K562 (cell line): ENCODE results near the gene SOWAHA. TPM values are rescaled to one million over a fixed set of nuclear protein-coding genes. Genes with fewer than 3 reads are reported as not detected.

ENCODE experiments used
- ARID3B ChIP-seq: fragments of 250-450 bp; sonication (Bioruptor Pico); IDR thresholded peaks from 2 replicates; pipeline ENCODE4 v1.4.0; 2020; ENCODE audit warnings: borderline replicate concordance
- ATF7 ChIP-seq: fragments of 450-650 bp; IDR thresholded peaks from 2 replicates; pipeline ENCODE4 v1.7.1; 2014; ENCODE audit warnings: mild to moderate bottlenecking, moderate library complexity
- BCLAF1 ChIP-seq, 2 experiments: fragments of 450-650 bp in 1 of 2; IDR thresholded peaks; 2 replicates each; pipeline ENCODE4 v1.6.1; 2011 to 2017; ENCODE audit warnings: low read depth in 2 of 2, antibody characterized with exemption in 1 of 2, borderline replicate concordance in 1 of 2, low read length in 1 of 2, mild to moderate bottlenecking in 1 of 2, mixed read lengths in 1 of 2; ENCODE audit not compliant: control insufficient read depth in 1 of 2
- CBX5 ChIP-seq: IDR thresholded peaks from 2 replicates; pipeline ENCODE4 v1.6.1; 2014; ENCODE audit warnings: low read depth, borderline replicate concordance
- HMBOX1 ChIP-seq: sonication (generic); IDR thresholded peaks from 2 replicates; pipeline ENCODE4 v1.6.1; 2016
- HMGN3 ChIP-seq: IDR thresholded peaks from 2 replicates; pipeline ENCODE4 v1.6.1; 2011; ENCODE audit warnings: borderline replicate concordance, low read depth, mild to moderate bottlenecking, mixed read lengths, low read length; ENCODE audit not compliant: insufficient read length; ENCODE audit errors: extremely low read depth
- RCOR1 ChIP-seq, 2 experiments: IDR thresholded peaks; 2 replicates each; pipeline ENCODE4 v1.6.1; 2012; ENCODE audit warnings: low read depth in 2 of 2, low read length in 2 of 2, borderline replicate concordance in 1 of 2, improper control_type of control experiment in 1 of 2
- RFX7 ChIP-seq: fragments of 250-450 bp; sonication (Bioruptor Pico); IDR thresholded peaks from 2 replicates; pipeline ENCODE4 v1.5.1; 2021; ENCODE audit warnings: mild to moderate bottlenecking
- SMARCA4 ChIP-seq: fragments of 450-650 bp; IDR thresholded peaks from 2 replicates; pipeline ENCODE4 v1.6.1; 2016
- SMARCB1 ChIP-seq: IDR thresholded peaks from 2 replicates; pipeline ENCODE4 v1.6.1; 2011; ENCODE audit warnings: improper control_type of control experiment, low read depth; ENCODE audit not compliant: insufficient read length
- TBP ChIP-seq: optimal IDR thresholded peaks from 2 replicates; pipeline ENCODE3; 2011; ENCODE audit warnings: low read depth, low read length, improper control_type of control experiment
- YY1 ChIP-seq, 3 experiments: IDR thresholded peaks; 2 replicates each; pipeline ENCODE4 v1.6.1; 2011; ENCODE audit warnings: low read length in 2 of 3, mild to moderate bottlenecking in 2 of 3, moderate library complexity in 2 of 3, borderline replicate concordance in 1 of 3, control low read depth in 1 of 3, low read depth in 1 of 3; ENCODE audit not compliant: insufficient read depth in 3 of 3, insufficient replicate concordance in 2 of 3, control insufficient read depth in 1 of 3, insufficient read length in 1 of 3; ENCODE audit errors: extremely low read depth in 1 of 3
- ZNF232 ChIP-seq: sonication (generic); formaldehyde crosslinking; IDR thresholded peaks from 2 replicates; pipeline ENCODE4 v1.8.0; 2022; ENCODE audit warnings: mild to moderate bottlenecking, missing genetic modification reagents
- ZNF395 ChIP-seq: fragments of 200-800 bp; sonication (Bioruptor generic); IDR thresholded peaks from 2 replicates; pipeline ENCODE4 v1.6.1; 2017; ENCODE audit warnings: missing genetic modification characterization, missing compliant biosample characterization
- ZNF75A ChIP-seq: fragments of 450-650 bp; formaldehyde crosslinking; IDR thresholded peaks from 2 replicates; pipeline ENCODE4 v1.4.0; 2020; ENCODE audit warnings: mild to moderate bottlenecking
- polyA plus RNA-seq, 8 experiments: library from polyadenylated mRNA; depleted of rRNA in 4 of 8; stranded (reverse) in 5 of 8; unstranded in 3 of 8; fragments of >200 nt; fragmentation: Nextera tagmentation in 2 of 8; fragmentation: Illumina TruSeq in 1 of 8; extraction: Ambion mirVana in 2 of 8; extraction: Trizol in 1 of 8; gene quantifications; 2 replicates each; pipeline versions ENCODE4 v1.2.1 to v1.2.3, GENCODE V29; 2011 to 2014; ENCODE audit warnings: inconsistent platforms in 1 of 8, missing spikeins in 1 of 8
- total RNA-seq, 7 experiments: library from RNA; depleted of rRNA in 6 of 7; stranded (reverse); fragments of >200 nt in 6 of 7; fragmentation: Illumina TruSeq in 2 of 7; extraction: Trizol in 2 of 7; gene quantifications; 2 replicates each; pipeline versions ENCODE4 v1.2.1 to v1.2.3, GENCODE V29; 2011 to 2021; ENCODE audit warnings: low replicate concordance in 1 of 7
- TF ChIP-seq, protein P1 (sequence below), 3 experiments: fragments of 200-800 bp in 1 of 3; sonication (Bioruptor generic) in 1 of 3; sonication (generic) in 1 of 3; formaldehyde crosslinking in 1 of 3; IDR thresholded peaks; 2 replicates each; pipeline versions ENCODE4 v1.6.1 to v1.8.0; 2016 to 2022; ENCODE audit warnings: mild to moderate bottlenecking in 2 of 3, missing compliant biosample characterization in 2 of 3, missing genetic modification characterization in 2 of 3, missing genetic modification reagents in 1 of 3

SOWAHA gene
- total and polyA plus RNA-seq, 9 of the 15 experiments (the other 6 are each of a cell fraction or from before 2014, with no cell fraction given): not detected

DNA sequence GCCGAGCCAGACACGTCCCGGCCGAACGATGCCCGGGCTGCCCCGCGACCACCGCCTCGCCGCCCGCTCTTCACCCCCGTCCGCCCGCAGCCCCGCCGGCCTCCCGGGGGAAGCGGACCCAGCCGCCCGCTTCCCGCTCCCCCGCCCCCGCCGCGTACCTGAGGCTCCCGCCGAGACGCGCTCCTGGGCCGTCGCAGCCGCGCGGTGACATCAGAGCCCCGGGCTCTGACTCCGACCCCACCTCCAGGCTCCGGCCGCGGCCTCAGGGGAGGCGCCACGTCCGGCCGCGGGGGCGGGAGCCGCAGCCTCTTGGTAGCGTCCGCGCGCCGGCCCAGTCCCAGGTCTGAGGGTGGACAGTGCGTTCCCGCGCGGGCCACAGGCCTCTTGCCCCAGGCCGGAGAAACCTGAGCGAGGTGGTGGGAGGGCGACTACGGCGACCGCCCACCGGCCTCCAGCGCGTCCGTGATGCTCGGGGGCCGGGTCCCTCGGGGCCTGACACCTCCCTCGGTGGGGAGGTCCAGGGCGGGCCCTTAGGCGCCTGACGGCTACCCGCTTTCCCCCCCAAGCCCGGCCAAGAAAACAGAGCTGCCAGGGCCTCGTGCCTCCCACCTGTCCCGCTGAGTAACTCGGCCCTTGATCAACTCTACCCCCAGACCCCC, 17.5 kb downstream of the SOWAHA start, which contains the start of gene SHROOM1 (continued):
- TF ChIP-seq BCLAF1 (IDR thresholded peaks at IDR 0.05; ENCODE audit: borderline replicate concordance in 1 of 2, control insufficient read depth in 1 of 2, low read depth in 2 of 2, low read length in 1 of 2) (no peak), HMGN3 (peak; percentile 85), CBX5 (0 out of 2 replicates have a peak, but pooled peaks have one; percentile 31), ZNF232 (CRISPR knock-in tag) (0 out of 2 replicates have a peak, but pooled peaks have one; percentile 45), ZNF75A (CRISPR knock-in tag) (no peak), TBP (peak; percentile 61), ZNF395 (peak; percentile 14; the same call in 1 of the 2 replicates), ATF7 (peak; percentile 94), YY1 (IDR thresholded peaks at IDR 0.05; ENCODE audit: borderline replicate concordance in 1 of 3, control insufficient read depth in 1 of 3, extremely low read depth in 1 of 3, insufficient read depth in 3 of 3, insufficient read length in 1 of 3, insufficient replicate concordance in 2 of 3, low read depth in 1 of 3, low read length in 2 of 3) (peak in 2 of 3 experiments; percentile 37 to 72), HMBOX1 (no peak), SMARCB1 (no peak), RCOR1 (IDR thresholded peaks at IDR 0.05; ENCODE audit: borderline replicate concordance in 1 of 2, low read depth in 2 of 2, low read length in 2 of 2) (0 out of 4 replicates have a peak, but pooled peaks of 1 of the 2 experiments have one; percentile 14), RFX7 (CRISPR knock-in tag) (no peak), ARID3B (0 out of 2 replicates have a peak, but pooled peaks have one; percentile 10), SMARCA4 (peak; percentile 30; the same call in 1 of the 2 replicates)
- TF ChIP-seq, protein P1, sequence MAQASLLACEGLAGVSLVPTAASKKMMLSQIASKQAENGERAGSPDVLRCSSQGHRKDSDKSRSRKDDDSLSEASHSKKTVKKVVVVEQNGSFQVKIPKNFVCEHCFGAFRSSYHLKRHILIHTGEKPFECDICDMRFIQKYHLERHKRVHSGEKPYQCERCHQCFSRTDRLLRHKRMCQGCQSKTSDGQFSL (CRISPR knock-in tag; IDR thresholded peaks at IDR 0.05): peak; percentile 90
- TF ChIP-seq, protein P1 (tag; IDR thresholded peaks at IDR 0.05): peak in 1 of 2 experiments; percentile 85; a peak in 2 of 4 replicates
